Suppressor macrophage treated with lipopolysaccharide for 4 hours (primary cell): Measurements from ENCODE around the gene FBXL7.
A peak's percentile ranks its signal among the peaks of the same experiment; 100 is the strongest.

Experiments used
- DNase-seq: peaks from one replicate; pipeline ENCODE4 v3.0.0-alpha.2; 2020

FBXL7 gene

GRCh38 chr5:15585841-15586591 lies 86.0 kb downstream of the FBXL7 start:
- DNase-seq: no peak

DNA sequence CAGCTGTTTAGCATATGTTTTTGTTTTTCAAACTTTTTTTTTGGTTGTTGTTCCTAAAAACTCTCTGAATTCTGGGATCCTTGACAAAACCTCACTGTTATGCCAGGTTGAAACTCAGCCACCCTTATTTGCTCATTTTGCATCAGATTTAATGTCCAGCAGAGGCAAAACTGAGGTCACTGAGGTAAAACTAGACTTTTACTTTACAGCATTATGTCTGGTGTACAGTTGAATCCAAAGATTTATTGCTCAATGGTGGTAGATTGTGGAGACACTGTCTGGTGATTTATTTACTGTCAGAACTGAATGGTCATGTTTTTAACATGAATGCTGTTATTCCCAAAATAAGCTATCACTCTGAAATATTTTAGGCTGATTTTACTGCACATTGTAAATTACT lies 87.9 kb downstream of the FBXL7 start:
- DNase-seq: no peak

GRCh38 chr5:15592728-15593127 lies 92.7 kb downstream of the FBXL7 start:
- DNase-seq: no peak

GRCh38 chr5:15594977-15595568 lies 95.1 kb downstream of the FBXL7 start:
- DNase-seq: no peak

GRCh38 chr5:15595929-15596328 lies 95.9 kb downstream of the FBXL7 start:
- DNase-seq: no peak

- no peak for DNase-seq
Measured at GRCh38 chr5:15596936-15597335, 97.0 kb downstream of the FBXL7 start.

GRCh38 chr5:15597804-15598203 lies 97.8 kb downstream of the FBXL7 start:
- no peak for DNase-seq

DNA sequence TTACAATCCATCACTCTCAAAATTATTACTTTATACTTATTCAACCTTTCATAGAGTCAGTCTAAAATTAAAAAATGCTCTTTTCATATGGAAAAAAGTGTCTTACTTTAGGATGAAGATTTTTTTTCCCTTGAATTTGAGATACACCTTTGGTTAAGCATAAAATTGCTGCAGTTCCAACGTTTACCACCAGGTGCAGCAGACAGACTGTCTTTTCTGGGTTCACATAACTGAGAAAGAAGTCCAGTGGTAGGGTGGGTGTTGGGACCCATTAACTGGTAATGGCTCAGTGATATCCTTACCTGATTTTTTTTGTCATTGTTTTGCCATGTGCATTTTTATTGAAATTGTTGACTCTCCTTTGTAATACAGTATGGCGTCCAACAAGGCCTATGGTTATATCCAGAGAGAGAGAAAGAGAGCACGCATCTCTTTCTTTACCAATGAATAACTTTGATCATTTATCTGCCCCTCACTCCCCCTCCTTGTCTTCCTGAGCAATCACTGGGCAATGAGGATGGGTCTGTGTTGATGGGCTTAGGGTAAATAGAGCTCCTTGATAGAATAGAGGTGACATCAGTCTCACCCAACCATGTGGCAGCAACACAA lies 98.4 kb downstream of the FBXL7 start:
- peak; percentile 8 for DNase-seq

GRCh38 chr5:15600035-15600434 lies 100.1 kb downstream of the FBXL7 start:
- DNase-seq: no peak

DNA sequence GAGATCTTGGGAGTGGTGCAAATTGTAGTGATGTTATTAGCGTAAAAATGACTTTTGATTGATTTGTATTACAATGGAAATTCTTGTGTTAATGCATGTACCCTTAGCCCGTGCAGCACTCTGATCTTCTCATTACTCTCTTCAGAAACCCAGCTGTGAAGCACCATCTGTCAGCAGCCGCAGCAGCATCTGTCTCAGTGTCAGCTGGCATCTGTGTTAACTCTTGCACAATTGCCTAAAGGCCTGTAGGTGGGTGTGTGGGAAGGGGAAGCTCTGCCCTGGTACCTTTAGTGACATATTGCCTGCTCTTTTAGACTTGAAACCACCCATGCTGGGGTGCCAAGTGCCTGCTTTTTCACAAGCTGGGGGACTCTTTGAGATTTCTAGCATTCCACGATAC lies 101.3 kb downstream of the FBXL7 start:
- DNase-seq: no peak

DNA sequence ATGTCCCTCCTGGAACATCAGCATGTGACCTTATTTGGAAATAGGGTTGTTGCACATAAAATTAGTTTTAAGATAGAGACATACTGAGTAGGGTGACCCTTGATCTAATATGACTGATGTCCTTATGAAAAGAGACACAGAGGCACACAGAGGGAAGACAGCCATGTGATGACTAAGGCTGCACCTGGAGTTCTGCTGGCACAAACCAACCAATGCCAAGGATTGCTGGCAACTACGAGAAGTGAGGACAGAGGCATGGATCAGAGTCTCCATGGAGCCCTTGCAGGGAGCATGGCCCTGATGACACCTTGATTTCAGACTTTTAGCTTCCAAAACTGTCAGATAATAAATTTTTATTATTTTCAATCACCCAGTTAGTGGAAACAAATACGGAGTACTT lies 101.9 kb downstream of the FBXL7 start:
- no peak for DNase-seq

DNA sequence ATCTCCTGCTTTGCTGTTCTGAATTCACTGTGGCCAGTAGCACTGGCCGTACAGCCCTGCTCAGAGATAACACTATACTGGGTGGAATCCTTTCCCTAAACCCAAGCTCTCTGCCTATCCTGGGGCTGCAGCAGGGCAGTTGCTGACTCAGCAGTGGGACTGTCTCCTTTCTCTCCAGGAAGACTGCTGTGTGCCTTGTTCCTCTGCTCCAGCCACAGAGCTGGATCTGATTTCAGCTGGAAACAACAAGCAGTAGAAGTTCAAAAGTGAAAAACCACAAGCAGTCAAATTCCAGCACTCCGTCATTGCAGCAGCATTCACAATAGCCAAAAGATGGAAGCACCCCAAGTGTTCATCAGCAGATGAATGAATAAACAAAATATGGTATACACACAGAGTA lies 105.0 kb downstream of the FBXL7 start:
- DNase-seq: no peak

DNA sequence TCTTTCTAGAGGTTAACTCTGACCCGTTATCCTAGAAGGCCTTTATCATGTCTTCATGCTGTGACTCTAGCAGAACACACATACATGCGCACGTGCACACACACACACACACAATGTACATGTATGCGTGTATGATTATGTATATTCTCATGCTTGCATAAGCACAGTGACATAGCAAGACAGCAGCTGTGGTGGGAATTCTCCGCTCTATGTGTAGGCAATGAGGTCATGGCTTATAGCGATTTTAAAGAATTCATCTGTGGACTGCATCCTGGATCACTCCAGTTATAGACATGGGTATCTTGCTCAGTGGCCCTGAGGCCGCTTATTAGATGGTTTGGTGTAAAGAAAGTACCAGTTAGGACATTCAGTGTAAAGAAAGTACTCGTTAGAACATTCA lies 106.2 kb downstream of the FBXL7 start:
- no peak for DNase-seq

- no peak for DNase-seq
Measured at GRCh38 chr5:15607076-15607475, 107.1 kb downstream of the FBXL7 start.

DNA sequence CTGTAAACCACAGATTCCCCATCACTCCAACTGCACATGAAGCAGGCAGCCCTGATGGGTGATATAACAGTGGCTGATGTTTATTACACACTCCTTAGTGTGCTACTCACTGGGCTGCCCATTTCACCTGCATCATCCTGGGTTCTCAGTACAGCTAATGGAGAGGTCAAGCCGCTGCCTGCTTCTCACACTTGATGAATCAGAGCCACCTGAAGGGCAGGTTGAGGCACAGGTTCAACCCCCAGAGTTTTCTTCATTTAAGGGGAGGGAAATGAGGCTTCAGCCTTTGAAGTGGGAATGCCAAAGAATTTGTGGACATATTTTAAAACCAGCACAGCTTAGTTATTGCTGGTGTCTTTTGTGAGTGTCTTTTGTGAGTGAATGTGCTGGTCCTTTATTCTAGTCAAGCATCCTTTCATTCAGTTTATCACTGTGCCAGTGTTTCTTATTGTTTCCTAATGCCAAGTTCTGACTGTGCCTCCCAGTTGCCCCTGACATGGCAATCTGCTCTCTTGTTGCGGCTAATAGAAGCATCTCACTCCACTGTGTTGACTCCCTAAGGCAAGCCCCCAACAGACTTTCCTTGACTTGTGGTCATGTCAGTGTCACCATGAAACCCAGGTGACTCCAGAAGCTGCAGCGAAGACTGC lies 109.2 kb downstream of the FBXL7 start:
- DNase-seq: no peak

GRCh38 chr5:15610216-15610615 lies 110.2 kb downstream of the FBXL7 start:
- no peak for DNase-seq

GRCh38 chr5:15611008-15611407 lies 111.0 kb downstream of the FBXL7 start:
- DNase-seq: no peak

DNA sequence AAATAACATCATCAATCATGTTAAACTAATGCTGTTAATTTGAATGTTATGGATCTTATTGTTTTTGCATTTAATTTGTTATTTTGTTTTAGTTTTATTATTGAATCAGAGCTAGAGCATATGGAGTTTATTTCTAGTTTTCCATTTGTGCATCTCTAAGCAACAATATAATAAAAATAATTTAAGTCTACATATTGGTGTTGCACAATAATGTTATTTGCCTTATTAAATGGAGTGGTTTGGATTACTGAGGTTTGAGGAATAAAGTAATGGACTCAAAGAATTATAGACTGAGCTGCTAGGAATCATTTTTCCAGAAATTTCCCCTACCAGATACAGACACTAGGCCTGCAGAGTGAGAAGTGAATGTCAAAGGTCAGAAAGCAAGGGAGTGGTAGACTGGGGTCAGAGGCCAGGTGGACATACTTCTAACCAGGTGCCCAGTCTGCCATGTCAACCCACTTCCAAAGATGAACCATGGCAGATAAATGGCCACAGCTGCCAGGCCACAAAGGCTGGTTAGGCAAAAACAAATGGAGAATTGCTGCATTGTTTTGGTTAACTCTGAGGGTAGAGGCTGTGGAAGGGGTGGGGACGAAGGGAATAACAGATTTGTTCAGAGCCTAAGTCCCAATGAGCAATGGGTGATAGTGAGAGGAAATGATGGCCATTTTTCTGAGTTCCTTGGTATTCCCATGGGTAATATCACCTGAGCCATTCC lies 113.1 kb downstream of the FBXL7 start:
- DNase-seq: no peak

DNA sequence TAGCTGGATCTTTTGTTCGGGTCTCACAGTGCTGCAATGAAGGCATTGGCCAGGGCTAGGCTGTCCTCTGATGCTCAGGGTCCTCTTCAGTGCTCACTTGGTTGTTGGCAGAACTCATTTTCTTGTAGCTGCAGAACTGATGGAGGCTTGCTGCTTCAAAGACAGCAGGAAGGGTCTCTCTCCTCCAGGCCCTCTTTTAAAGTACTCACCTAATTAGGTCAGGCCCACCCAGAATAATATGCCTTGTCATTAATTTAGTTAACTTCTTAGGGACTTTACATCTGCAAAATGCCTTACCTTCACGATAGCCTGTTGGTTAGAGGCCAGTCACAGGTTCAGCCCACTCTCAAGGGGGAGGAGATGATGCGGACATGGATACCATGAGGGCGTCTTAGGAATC lies 114.7 kb downstream of the FBXL7 start:
- DNase-seq: no peak

DNA sequence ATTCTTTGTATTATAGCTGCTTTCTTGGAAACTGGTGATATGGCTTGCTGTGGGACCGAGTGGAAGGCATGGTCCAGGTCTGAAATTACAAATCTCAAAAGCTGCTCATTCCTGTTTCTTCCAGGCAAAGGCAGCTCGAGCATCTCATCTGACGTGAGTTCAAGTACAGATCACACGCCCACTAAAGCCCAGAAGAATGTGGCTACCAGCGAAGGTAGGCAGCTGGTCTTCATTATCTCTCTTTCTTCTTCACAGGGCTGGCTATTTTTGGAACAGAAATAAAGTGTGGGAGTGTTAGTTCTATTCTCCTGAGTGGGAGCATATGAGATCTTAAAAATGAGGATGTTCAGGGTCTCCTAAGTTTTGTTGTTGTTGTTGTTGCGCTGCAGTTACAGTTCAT lies 115.9 kb downstream of the FBXL7 start:
- no peak for DNase-seq

DNA sequence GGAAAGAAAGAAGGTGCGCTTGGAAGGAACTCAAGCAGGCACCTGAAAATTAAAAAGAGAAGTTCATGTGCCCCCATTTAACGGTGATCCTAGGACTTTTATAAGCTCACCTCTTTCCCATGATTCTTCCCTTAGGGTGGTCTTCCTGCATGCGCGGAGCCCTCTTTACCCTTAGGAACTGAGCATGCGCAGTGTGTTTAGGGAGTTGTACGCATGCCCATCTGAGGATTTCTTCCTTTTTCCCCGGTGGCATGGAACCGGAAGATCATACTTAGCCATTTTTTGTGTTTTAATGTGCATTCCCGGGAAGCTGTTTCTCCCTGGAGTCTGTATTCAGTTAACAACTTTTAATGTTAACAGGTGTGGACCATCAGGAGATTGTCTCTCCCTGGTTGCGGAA lies 119.0 kb downstream of the FBXL7 start:
- DNase-seq: no peak

DNA sequence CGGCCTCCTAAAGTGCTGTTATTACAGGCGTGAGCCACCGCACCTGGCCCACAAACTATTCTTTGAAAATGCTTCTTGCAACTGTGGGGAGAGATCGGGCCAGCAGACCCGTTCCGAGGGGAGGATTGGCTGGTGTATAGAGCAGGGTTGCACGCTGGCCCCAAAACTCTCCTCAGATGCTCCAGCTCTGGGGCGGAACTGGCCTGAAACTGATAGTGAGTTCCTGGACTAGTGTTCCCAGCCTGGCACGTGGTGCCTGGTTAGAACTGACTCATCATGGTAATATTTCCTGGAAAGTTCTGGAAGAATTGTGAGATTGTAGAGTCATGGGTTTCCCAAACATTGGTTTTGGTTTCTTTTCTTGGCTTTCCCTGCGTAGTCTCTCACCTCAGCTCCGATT lies 120.5 kb downstream of the FBXL7 start:
- no peak for DNase-seq

DNA sequence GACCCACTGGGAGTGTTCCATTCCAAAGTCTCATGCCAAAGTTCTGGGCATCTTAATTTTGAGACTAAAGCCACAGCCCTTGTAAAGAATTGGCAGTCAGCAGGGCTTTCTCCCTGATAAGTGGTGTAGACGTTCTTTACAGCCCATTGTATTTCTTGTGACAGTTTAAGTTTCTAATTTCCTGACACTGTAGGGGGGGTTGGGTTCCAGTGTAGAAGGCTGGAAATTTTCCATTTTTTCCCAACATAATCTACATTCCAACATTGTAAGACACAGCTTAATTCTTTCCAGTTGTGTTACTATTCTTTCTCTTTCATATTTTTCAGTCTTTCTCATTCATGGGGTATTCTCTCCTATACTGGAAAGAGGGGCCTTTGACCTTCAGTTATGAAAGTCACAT lies 121.1 kb downstream of the FBXL7 start:
- no peak for DNase-seq
